Activated CD8-positive, alpha-beta memory T cell treated with anti-CD3 and anti-CD28 coated beads for 4 hours (primary cell): ENCODE data around the gene ITCH.

ENCODE experiments used
- DNase-seq, 2 donors: peaks; one replicate each; pipeline ENCODE4 v3.0.0-alpha.2; 2020; ENCODE audit warnings: low read depth in 2 of 2

The ITCH gene

DNA sequence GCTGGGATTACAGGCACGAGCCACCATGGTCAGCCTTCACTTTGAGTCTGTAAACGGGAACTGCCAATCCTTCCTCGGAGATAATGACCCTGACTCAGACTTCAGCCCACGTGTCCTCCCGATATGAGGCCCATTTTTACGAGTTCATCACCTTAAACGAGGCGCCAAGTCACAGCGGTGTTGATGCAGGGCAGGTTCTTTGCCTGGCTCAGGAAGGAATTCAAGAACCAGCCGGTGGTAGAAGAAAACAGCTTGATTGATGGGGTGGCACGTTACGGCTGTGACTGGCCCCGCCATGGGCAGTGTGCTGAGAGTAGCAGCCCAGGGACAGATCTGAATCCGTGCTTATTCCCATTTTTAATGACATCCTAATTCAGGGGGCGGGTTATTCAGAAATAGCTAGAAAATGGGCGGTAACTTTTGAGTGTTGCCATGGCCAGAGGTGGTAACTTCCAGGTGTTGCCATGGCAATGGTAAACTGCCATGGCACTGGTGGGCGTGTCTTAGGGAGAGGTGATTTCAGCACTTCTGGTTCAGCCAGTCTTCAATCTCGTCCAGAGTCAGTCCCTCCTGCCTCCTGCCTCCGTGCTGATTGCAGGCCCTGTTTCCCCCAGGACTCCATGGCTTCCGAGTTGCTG is 186.3 kb downstream of the ITCH start:
- DNase-seq, result no peak

DNA sequence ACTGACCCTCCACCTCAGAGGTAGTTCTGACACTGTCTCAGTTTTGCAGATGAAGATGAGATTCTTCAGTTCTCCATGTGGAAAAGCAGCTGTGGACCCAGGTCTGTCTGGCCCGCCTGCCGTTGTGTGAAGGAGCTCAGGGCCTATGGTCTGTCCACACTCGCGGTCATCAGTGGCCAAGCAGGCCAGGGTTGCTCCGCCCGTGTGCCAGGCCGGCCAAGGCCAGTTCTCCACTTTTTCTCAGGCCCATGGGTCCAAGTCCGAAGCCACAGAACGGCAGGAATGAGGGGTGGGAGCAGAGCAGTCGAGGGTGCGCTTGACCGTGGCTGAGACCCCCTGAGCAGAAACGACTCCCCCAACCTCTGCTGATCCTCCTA is 186.8 kb downstream of the ITCH start:
- no peak for DNase-seq

DNA sequence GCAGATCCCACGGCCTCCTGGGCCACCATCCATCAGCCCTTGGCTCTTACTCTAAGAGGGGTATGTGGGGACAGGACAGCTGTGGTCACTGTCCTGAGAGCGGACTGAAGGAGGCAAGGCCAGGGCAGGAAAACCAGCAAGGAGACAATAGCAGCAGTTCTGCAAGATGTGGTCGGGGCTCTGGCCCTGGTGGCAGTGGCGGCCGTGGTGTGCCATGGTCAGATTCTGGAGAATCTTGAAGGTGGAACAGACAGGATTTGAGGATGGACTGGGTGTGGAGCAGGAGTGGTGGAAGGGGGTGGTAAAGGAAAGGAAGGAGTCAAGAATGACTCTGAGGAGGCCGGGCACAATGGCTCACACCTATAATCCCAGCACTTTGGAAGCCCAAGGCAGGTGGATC is 189.5 kb downstream of the ITCH start:
- DNase-seq, result no peak

DNA sequence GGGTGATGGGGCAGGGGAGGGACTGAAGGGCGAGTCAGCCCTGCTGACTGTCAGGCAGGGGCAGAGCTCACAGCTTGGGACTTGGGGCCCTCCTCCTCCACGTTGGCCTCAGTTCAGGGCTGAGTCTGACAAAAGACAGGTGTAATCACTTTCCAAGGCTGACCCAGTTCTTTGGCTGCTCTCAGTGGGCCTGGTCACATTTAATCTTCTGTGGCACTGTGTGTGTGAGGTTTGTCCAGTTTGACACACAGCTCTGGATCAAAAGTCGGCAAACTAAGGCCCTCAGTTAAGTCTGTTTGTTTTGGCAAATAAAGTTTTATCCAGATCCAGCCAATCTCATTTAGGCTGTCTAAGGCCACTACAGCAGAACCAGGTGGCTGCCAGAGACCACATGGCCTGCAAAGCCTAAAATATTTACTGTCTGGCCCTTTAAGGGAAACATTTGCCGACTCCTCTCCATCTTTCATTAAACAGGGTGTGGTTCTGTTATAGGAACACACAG is 190.3 kb downstream of the ITCH start:
- DNase-seq, result no peak

DNA sequence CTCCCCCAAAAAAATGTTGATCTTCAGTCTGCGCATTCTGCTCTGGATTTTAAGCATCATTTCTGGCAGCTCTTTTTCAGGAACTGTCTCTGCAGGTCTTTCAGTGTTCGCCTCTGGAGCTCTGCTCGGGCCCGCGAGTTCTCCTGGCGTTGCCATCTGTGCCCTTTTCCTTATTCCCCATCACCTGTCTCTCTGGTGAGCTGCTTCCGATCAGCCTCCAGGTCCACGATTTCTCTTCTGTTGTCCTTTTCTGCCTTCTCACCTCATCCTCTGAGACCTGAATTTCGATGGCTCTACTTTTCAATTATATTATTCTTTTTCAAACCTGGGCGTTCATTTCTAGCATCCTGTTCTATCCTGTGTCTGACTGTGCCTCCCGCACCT is 194.9 kb downstream of the ITCH start:
- no peak for DNase-seq

DNA sequence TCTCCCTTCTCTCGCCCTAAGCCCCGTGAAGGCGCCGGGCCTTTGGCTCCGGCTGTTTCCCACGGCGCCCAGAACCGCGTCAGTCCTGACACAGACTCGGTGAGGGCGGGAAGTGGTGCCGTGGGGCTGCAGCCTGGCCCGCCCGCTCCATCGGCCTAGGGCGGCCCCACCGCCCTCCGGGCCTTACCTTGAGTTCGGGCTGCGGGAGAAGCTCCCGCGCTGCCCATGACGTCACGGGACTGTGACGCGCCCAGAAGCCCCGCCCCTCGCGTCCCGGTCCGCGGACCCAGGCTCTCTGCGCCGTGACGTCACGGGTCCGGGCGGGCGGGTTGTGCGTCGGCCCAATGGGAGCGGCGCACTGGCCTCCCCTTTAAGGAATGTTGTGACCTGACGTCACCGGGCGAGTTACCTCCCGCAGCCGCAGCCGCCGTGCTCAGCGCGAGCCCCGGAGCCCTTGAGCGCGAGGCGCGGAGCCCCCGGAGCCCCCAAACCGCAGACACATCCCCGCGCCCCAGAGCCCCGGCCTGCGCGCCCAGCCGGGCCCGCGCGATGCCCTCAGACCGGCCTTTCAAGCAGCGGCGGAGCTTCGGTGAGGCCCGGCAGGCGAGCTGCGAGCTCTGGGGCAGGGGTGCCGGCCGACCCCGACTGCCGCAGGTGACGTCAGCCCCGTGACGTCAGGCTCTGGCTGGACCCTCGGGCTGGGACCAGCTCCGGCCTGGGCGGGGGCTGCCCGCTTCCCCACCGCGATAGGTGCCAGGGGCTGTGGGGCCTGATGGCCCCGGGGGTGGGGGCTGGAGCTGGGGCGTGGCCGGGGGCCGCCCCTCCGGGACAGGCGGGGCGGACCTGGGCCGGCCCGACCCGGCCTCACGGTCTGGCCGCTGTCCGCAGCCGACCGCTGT is 195.5 kb downstream of the ITCH start, which contains the start of gene MAP1LC3A:
TSS of gene MAP1LC3A (plus strand) at position 399 of the 899 bp plus-strand sequence. CDS start at position 550, 151 bp downstream.
- DNase-seq, result peak; percentile 86 to 87

DNA sequence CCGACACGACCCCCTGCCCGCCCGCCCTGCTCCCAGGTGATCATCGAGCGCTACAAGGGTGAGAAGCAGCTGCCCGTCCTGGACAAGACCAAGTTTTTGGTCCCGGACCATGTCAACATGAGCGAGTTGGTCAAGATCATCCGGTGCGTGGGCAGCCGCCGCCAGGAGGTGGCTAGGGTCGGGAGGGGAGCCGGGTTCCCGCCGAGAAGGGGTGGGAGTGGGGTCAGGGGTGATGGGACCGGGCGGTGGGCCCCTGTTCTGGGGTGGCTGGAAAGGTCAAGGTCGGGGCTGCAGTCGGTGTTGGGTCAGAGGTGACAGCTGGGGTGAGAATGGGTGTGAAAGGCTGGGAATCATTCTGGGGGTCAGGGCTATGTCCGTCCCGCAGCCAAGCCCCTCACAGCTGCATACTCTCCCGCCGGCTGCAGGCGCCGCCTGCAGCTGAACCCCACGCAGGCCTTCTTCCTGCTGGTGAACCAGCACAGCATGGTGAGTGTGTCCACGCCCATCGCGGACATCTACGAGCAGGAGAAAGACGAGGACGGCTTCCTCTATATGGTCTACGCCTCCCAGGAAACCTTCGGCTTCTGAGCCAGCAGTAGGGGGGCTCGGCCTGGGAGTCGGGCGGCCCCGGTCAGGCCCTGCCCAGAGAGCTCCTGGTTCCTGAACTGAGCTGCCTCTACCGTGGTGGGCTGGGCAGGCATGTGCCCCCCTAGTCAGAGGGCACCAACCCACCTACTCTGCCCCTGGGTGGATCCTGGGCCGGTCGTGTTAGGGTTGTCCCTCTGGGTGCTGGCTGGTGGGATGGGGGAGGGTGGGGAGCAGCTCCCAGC is 196.5 kb downstream of the ITCH start:
- no peak for DNase-seq

DNA sequence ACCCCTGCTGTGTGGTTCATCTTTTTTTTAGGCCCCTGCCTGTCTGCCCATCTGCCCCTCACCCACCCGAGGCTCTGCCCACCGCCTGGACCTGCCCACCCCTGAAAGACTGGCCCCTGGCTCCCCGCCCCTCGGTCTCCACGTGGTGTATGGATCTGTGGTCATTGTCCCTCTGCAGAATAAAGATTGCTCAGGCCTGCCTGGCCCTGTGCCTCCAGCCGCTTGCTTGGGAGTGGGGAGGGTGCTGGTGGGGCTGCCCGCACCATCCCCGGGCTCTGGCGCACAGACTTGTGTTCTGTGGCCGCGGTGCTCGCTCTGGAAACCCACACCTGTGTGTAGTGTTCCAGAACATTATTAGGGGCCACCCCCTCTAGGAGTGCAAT is 197.1 kb downstream of the ITCH start:
- DNase-seq, result no peak

DNA sequence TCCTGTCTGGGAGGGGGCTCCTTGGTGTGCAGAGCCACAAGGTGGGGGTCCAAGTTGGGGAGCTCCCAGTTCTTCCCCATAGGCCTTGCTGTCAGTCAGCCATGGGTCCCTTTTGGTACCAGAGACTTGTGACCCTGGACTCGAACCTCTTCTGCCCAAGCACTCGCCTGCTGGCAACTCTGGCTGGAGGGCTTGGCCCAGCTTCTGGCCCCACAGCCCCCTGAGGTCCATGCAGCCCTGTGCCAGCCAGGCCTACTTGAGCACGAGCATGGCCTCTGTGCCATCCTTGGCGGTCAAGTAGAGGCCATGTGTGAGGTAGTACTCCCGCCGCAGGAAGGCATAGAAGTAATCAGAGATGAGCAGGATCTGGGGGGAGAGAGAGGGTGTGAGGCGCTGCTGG is 197.5 kb downstream of the ITCH start:
- DNase-seq, result no peak
